DND-41 (cell line): ENCODE measurements around the gene DDX47.
"Not testable (repeated sequence)": the region's sequence is repeated elsewhere in the genome, so short reads cannot be mapped to it uniquely, and the experiment has no call there.

Source experiments
- ATAC-seq: fragments of 200-7000 bp; cut with Tn5 transposase; 3 replicates; pipeline ENCODE4 v1.9.1; 2021; ENCODE audit warnings: low read depth; ENCODE audit not compliant: insufficient read depth
- DNase-seq: peaks from one replicate; pipeline ENCODE4 v3.0.0-alpha.2; 2020
- H2AFZ ChIP-seq: 2 replicates; pipeline ENCODE4 v1.6.0; 2012; ENCODE audit warnings: low read depth, low read length
- H3K27ac ChIP-seq: 2 replicates; pipeline ENCODE4 v1.5.1; 2012; ENCODE audit warnings: low read length, inconsistent platforms
- H3K27me3 ChIP-seq: fragments of 200-600 bp; sonication (generic); 2 replicates; pipeline ENCODE4 v1.6.0; 2012; ENCODE audit warnings: low read length, mild to moderate bottlenecking, inconsistent platforms; ENCODE audit not compliant: insufficient read depth, poor library complexity
- H3K36me3 ChIP-seq: 2 replicates; pipeline ENCODE4 v1.5.1; 2012; ENCODE audit warnings: low read length, inconsistent platforms; ENCODE audit not compliant: insufficient read depth
- H3K4me1 ChIP-seq: 2 replicates; pipeline ENCODE4 v1.5.1; 2012; ENCODE audit warnings: mild to moderate bottlenecking, low read length; ENCODE audit not compliant: insufficient read depth
- H3K4me2 ChIP-seq: 2 replicates; pipeline ENCODE4 v1.6.0; 2012; ENCODE audit warnings: mild to moderate bottlenecking, moderate library complexity, low read length, inconsistent platforms; ENCODE audit not compliant: insufficient read depth
- H3K4me3 ChIP-seq, 2 experiments: fragments of 200-600 bp in 1 of 2; shearing (Covaris generic) in 1 of 2; 2 replicates each; pipeline ENCODE4 v1.5.1; 2012 to 2016; ENCODE audit warnings: inconsistent platforms in 2 of 2, low read length in 2 of 2, mild to moderate bottlenecking in 2 of 2, low read depth in 1 of 2, moderate library complexity in 1 of 2
- H3K79me2 ChIP-seq: 2 replicates; pipeline ENCODE4 v1.6.0; 2012; ENCODE audit warnings: low read length, inconsistent platforms; ENCODE audit not compliant: insufficient read depth
- H3K9ac ChIP-seq: 2 replicates; pipeline ENCODE4 v1.6.0; 2012; ENCODE audit warnings: low read depth, mild to moderate bottlenecking, inconsistent platforms, low read length, moderate library complexity
- H3K9me3 ChIP-seq: 2 replicates; pipeline ENCODE4 v1.5.1; 2012; ENCODE audit warnings: low read length, moderate library complexity, mild to moderate bottlenecking, inconsistent platforms; ENCODE audit not compliant: insufficient read depth, severe bottlenecking
- H4K20me1 ChIP-seq: 2 replicates; pipeline ENCODE4 v1.6.0; 2012; ENCODE audit warnings: low read length; ENCODE audit not compliant: insufficient read depth
- CTCF ChIP-seq: IDR thresholded peaks from 2 replicates; pipeline ENCODE4 v1.5.1; 2012; ENCODE audit warnings: borderline replicate concordance, low read length, moderate library complexity, mild to moderate bottlenecking; ENCODE audit not compliant: poor library complexity, severe bottlenecking; ENCODE audit errors: extremely low read depth
- EZH2 ChIP-seq: IDR thresholded peaks from 3 replicates; pipeline ENCODE4 v1.6.1; 2012; ENCODE audit warnings: borderline replicate concordance, low read depth, mild to moderate bottlenecking, moderate library complexity, low read length, inconsistent platforms; ENCODE audit not compliant: severe bottlenecking

Gene DDX47

DNA sequence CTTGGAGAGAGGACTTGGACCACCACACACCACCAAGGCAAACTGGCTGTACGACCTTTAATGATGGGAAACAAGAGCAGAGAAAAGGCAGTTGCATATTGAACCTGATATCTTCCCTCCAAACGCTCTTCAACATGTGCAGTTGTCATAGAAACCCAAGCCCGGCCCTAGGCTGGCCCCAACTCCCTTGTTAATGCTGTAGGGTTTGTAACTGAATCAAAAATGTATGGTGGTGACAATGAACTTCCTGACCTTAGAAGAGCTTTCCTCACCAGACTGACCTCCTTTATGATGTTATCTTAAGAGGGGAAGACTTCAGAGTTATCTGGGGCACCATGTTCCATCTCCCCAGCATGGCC is 15.4 kb upstream of the DDX47 start:
- Histone ChIP-seq H3K4me2 (no peak overlapping the region), H3K27ac (no peak overlapping the region)

DNA sequence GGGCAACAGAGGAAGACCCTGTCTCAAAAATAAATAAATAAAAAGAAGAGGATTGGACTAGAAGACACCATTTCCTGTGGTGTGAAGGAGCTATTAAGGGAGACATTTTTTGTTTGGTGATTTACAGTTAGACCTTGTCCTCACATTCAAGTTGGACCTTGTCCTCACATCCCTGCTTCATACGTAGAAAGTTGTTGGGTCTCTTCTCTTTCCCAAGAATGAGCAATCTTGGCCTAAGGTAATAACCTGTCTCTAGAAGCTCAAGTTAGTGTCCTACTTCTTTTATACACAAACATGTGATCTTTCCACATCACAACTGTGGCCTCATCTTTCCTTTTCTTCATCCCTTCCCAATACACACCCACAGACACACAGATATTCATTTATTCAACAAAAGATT is 14.7 kb upstream of the DDX47 start:
- H2AFZ ChIP-seq = no peak overlapping the region
- H3K9me3 ChIP-seq = no peaks in the 10 kb centered on the region
- ATAC-seq (no peak), DNase-seq (no peak)
- no peak overlapping the region for H3K9ac ChIP-seq
- TF ChIP-seq CTCF = no peak
- no peak for TF ChIP-seq EZH2
- no peaks in the 10 kb centered on the region for H3K4me1 ChIP-seq
- H4K20me1 ChIP-seq = no peaks in the 10 kb centered on the region
- H3K27ac ChIP-seq = no peak overlapping the region
- no peaks in the 10 kb centered on the region for H3K36me3 ChIP-seq
- no peak overlapping the region for H3K4me3 ChIP-seq
- H3K4me2 ChIP-seq = no peak overlapping the region
- H3K27me3 ChIP-seq = no peaks in the 10 kb centered on the region
- H3K79me2 ChIP-seq = no peaks in the 10 kb centered on the region

More for the DNA sequence above, 15.4 kb upstream of the DDX47 start:
- Histone ChIP-seq H4K20me1 (no peaks in the 10 kb centered on the region), H3K27me3 (no peaks in the 10 kb centered on the region), H3K9ac (no peak overlapping the region), H2AFZ (no peak overlapping the region), H3K79me2 (no peaks in the 10 kb centered on the region), H3K36me3 (no peaks in the 10 kb centered on the region), H3K4me1 (no peaks in the 10 kb centered on the region), H3K9me3 (no peaks in the 10 kb centered on the region), H3K4me3 (no peak overlapping the region)
- no peak for TF ChIP-seq EZH2
- ATAC-seq (no peak), DNase-seq (no peak)

DNA sequence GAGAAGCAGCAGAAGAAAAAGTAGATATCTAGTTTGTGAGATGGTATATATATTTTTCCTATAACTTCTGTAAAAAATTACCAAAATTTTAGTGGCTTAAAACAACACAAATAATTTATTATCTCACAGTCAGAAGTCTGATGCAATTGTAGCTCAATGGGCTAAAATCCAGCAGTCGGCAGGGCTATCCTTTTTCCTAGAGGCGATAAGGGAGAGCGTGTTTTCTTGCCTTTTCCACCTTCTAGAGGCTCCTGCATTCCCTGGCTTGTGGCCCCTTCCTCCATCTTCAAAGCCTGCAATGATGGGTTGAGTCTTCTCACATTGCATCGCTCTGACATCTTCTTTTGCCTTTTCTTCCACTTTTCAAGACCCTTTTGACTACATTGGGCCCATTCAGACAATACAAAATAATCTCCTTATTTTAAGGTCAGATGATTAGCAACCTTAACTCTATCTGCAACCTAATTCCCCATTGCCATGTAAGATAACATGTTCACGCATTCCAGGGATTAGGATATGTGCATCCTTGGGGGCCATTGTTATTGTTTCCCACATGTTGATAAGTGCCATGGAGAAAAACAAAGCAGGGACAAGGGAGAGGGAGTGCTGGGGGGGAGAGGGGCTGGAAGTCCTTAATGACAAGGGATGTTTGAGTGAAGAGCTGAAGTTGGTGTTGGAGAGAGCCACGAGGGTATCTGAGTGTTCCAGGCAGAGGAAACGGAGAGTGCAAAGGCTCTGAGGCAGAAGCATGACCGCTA is 13.8 kb upstream of the DDX47 start:
- Histone ChIP-seq H3K27ac (no peak overlapping the region), H2AFZ (no peak overlapping the region), H3K4me3 (no peak overlapping the region), H3K27me3 (no peaks in the 10 kb centered on the region), H4K20me1 (no peaks in the 10 kb centered on the region), H3K4me1 (no peaks in the 10 kb centered on the region), H3K4me2 (no peak overlapping the region), H3K36me3 (no peaks in the 10 kb centered on the region), H3K9me3 (no peaks in the 10 kb centered on the region), H3K79me2 (no peaks in the 10 kb centered on the region), H3K9ac (no peak overlapping the region)
- no peak for DNase-seq
- TF ChIP-seq EZH2 (no peak), CTCF (no peak)
- no peak for ATAC-seq

- H3K36me3 ChIP-seq = no peaks in the 10 kb centered on the region
- ATAC-seq = no peak
- H3K9ac ChIP-seq = no peak overlapping the region
- no peaks in the 10 kb centered on the region for H3K4me1 ChIP-seq
- H3K4me2 ChIP-seq = no peak overlapping the region
- no peaks in the 10 kb centered on the region for H3K79me2 ChIP-seq
- no peaks in the 10 kb centered on the region for H4K20me1 ChIP-seq
- TF ChIP-seq EZH2 (no peak), CTCF (no peak)
- no peaks in the 10 kb centered on the region for H3K27me3 ChIP-seq
- no peak overlapping the region for H2AFZ ChIP-seq
- no peak overlapping the region for H3K4me3 ChIP-seq
- H3K9me3 ChIP-seq = no peaks in the 10 kb centered on the region
- DNase-seq = no peak
- no peak overlapping the region for H3K27ac ChIP-seq
Measured at GRCh38 chr12:12800406-12801180, 12.6 kb upstream of the DDX47 start.

GRCh38 chr12:12801656-12802055 is 11.5 kb upstream of the DDX47 start:
- ATAC-seq, DNase-seq, H2AFZ ChIP-seq, H3K27ac ChIP-seq, H3K36me3 ChIP-seq, H3K4me1 ChIP-seq, H3K79me2 ChIP-seq, H3K4me2 ChIP-seq, H3K9ac ChIP-seq, H3K27me3 ChIP-seq, H4K20me1 ChIP-seq, H3K9me3 ChIP-seq, H3K4me3 ChIP-seq: not testable (repeated sequence)
